CD14-positive monocyte (primary cell): ENCODE measurements around the gene INTS14. TPM values are rescaled to one million over a fixed set of nuclear protein-coding genes. Genes with fewer than 3 reads are reported as not detected.

Source experiments
- DNase-seq, 3 donors: peaks; one replicate each; pipeline ENCODE4 v3.0.0-alpha.2; 2011 to 2022
- H2AFZ ChIP-seq: 2 replicates; pipeline ENCODE4 v1.6.0; 2012; ENCODE audit warnings: mild to moderate bottlenecking, low read depth, low read length, inconsistent platforms; ENCODE audit not compliant: insufficient read depth, poor library complexity, severe bottlenecking
- H3K27ac ChIP-seq, 2 donors: 1 replicate in 1 of 2; 2 replicates in 1 of 2; pipeline ENCODE4 v1.5.1; 2012 to 2013; ENCODE audit warnings: low read length in 2 of 2, control low read depth in 1 of 2, inconsistent platforms in 1 of 2, low read depth in 1 of 2, mild to moderate bottlenecking in 1 of 2
- H3K27me3 ChIP-seq, 2 donors: one replicate each; pipeline versions ENCODE4 v1.6.0 to v1.6.1; 2011 to 2013; ENCODE audit warnings: low read length in 2 of 2; ENCODE audit not compliant: control insufficient read depth in 2 of 2, insufficient read depth in 2 of 2
- H3K36me3 ChIP-seq, 2 donors: replicated peaks in 1 of 2; 1 replicate in 1 of 2; 2 replicates in 1 of 2; pipeline versions ENCODE4 v1.5.1 to v1.6.1; 2012 to 2013; ENCODE audit warnings: low read length in 2 of 2, control low read depth in 1 of 2, inconsistent platforms in 1 of 2, mild to moderate bottlenecking in 1 of 2; ENCODE audit not compliant: insufficient read depth in 2 of 2, control insufficient read depth in 1 of 2
- H3K4me1 ChIP-seq, 2 donors: 1 replicate in 1 of 2; 2 replicates in 1 of 2; pipeline versions ENCODE4 v1.5.1 to v1.6.1; 2012 to 2013; ENCODE audit warnings: low read length in 2 of 2, control low read depth in 1 of 2, inconsistent platforms in 1 of 2, mild to moderate bottlenecking in 1 of 2, moderate library complexity in 1 of 2; ENCODE audit not compliant: insufficient read depth in 2 of 2, control insufficient read depth in 1 of 2
- H3K4me2 ChIP-seq: replicated peaks from 2 replicates; pipeline ENCODE3; 2012; ENCODE audit warnings: low read length, moderate library complexity, mild to moderate bottlenecking; ENCODE audit not compliant: poor library complexity, severe bottlenecking; ENCODE audit errors: extremely low read depth
- H3K4me3 ChIP-seq, 3 experiments: fragments of 200-600 bp in 1 of 3; sonication (generic) in 1 of 3; replicated peaks in 1 of 3; 1 replicate in 2 of 3; 2 replicates in 1 of 3; pipeline ENCODE4 v1.5.1; 2011 to 2013; ENCODE audit warnings: low read length in 3 of 3, mild to moderate bottlenecking in 3 of 3, control low read depth in 2 of 3, low read depth in 2 of 3, inconsistent platforms in 1 of 3, moderate library complexity in 1 of 3
- H3K79me2 ChIP-seq: 2 replicates; pipeline ENCODE4 v1.6.0; 2012; ENCODE audit warnings: mild to moderate bottlenecking, control low read depth, inconsistent platforms, low read length, moderate library complexity; ENCODE audit not compliant: insufficient read depth
- H3K9ac ChIP-seq: 2 replicates; pipeline ENCODE4 v1.6.0; 2017; ENCODE audit warnings: low read length, mild to moderate bottlenecking; ENCODE audit not compliant: insufficient read depth, poor library complexity, severe bottlenecking
- H3K9me3 ChIP-seq, 2 donors: replicated peaks in 1 of 2; 1 replicate in 1 of 2; 2 replicates in 1 of 2; pipeline versions ENCODE4 v1.5.1 to v1.6.1; 2012 to 2013; ENCODE audit warnings: low read length in 2 of 2, control low read depth in 1 of 2; ENCODE audit not compliant: control insufficient read depth in 1 of 2, insufficient read depth in 1 of 2
- H4K20me1 ChIP-seq: 2 replicates; pipeline ENCODE4 v1.6.0; 2012; ENCODE audit warnings: mild to moderate bottlenecking, low read length, control low read depth, moderate library complexity; ENCODE audit not compliant: insufficient read depth
- H3K27ac Mint-ChIP-seq, 7 donors: one replicate each; pipeline ENCODE4 v1.8.0; 2020; ENCODE audit warnings: mild to moderate bottlenecking in 7 of 7, mixed read lengths in 7 of 7, moderate library complexity in 6 of 7, inconsistent platforms in 2 of 7
- H3K27me3 Mint-ChIP-seq, 3 donors: one replicate each; pipeline ENCODE4 v1.8.0; 2021 to 2022; ENCODE audit warnings: low read depth in 3 of 3, mild to moderate bottlenecking in 3 of 3, mixed read lengths in 3 of 3, moderate library complexity in 3 of 3, inconsistent platforms in 1 of 3
- H3K36me3 Mint-ChIP-seq, 2 donors: one replicate each; pipeline ENCODE4 v1.8.0; 2020; ENCODE audit warnings: mixed read lengths in 2 of 2, inconsistent platforms in 1 of 2, mild to moderate bottlenecking in 1 of 2
- H3K4me1 Mint-ChIP-seq: one replicate; pipeline ENCODE4 v1.8.0; 2020; ENCODE audit warnings: mild to moderate bottlenecking, mixed read lengths
- H3K4me3 Mint-ChIP-seq, 2 donors: one replicate each; pipeline ENCODE4 v1.8.0; 2020; ENCODE audit warnings: mild to moderate bottlenecking in 2 of 2, mixed read lengths in 2 of 2, moderate library complexity in 1 of 2
- H3K9me3 Mint-ChIP-seq, 7 donors: one replicate each; pipeline ENCODE4 v1.8.0; 2020 to 2022; ENCODE audit warnings: mixed read lengths in 7 of 7, mild to moderate bottlenecking in 6 of 7, moderate library complexity in 6 of 7, inconsistent platforms in 2 of 7
- WGBS: methylation state at CpG from one replicate; pipeline ENCODE4 v1.1.5; 2013; ENCODE audit warnings: missing lambda C conversion rate; ENCODE audit not compliant: insufficient coverage; 5-methylcytosine and 5-hydroxymethylcytosine counted together
- intact Hi-C, 2 donors: fragments of 100-400 bp; cut with micrococcal nuclease; formaldehyde crosslinking; loops; one replicate each; pipeline versions ENCODE4 v1.15.0 to v1.15.1; 2023
- polyA plus RNA-seq, 3 donors: library from polyadenylated mRNA; depleted of rRNA in 1 of 3; unstranded in 2 of 3; stranded (reverse) in 1 of 3; fragments of 300-500 nt in 2 of 3; fragments of >200 nt in 1 of 3; fragmentation: Illumina TruSeq in 2 of 3; gene quantifications; 1 replicate in 2 of 3; 2 replicates in 1 of 3; pipeline ENCODE4 v1.2.3, GENCODE V29; 2012 to 2021
- TF ChIP-seq, protein P1 (sequence below): fragments of 200-600 bp; IDR thresholded peaks from one replicate; pipeline ENCODE4 v1.8.0; 2022; ENCODE audit warnings: antibody characterized with exemption, mild to moderate bottlenecking

Gene INTS14
- polyA plus RNA-seq, 3 donors, result 10.1 to 20.3 (median 12.0) TPM

DNA sequence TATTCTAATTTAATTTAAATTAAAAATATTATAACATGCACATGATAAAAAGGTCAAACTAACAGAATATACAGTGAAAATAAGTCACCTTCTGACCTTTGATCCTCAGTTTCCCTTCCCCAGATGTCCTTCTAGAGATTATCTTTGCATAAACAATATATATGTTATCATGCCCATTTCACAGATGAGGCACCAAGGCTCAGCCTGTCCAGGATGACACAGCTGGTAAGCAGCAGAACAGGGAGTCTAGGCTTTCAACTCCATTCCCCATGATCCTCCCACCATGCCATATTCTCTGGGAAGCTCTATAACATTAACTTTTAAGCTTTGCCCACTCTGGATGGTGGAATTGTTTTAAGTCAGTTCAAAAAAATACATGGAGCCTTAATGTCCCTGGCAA, 12.2 kb upstream of the INTS14 start:
- Histone ChIP-seq H3K27ac (no peak overlapping the region), H3K79me2 (no peaks in the 10 kb centered on the region), H3K27me3 (no peaks in the 10 kb centered on the region), H3K9me3 (no peaks in the 10 kb centered on the region), H3K4me1 (no peaks in the 10 kb centered on the region), H2AFZ (no peak overlapping the region), H3K4me2 (no peak overlapping the region), H3K36me3 (peaks cover 0 to 15% of the 10 kb centered on the region in 2 donors), H4K20me1 (no peaks in the 10 kb centered on the region), H3K9ac (no peak overlapping the region), H3K4me3 (no peak overlapping the region)
- H3K4me3 Mint-ChIP-seq, result no peak overlapping the region
- H3K36me3 Mint-ChIP-seq, result peaks cover 14 to 25% of the 10 kb centered on the region in 2 donors
- peak overlapping the region in 1 of 7 donors; percentile 65 for H3K27ac Mint-ChIP-seq
- TF ChIP-seq, protein P1, sequence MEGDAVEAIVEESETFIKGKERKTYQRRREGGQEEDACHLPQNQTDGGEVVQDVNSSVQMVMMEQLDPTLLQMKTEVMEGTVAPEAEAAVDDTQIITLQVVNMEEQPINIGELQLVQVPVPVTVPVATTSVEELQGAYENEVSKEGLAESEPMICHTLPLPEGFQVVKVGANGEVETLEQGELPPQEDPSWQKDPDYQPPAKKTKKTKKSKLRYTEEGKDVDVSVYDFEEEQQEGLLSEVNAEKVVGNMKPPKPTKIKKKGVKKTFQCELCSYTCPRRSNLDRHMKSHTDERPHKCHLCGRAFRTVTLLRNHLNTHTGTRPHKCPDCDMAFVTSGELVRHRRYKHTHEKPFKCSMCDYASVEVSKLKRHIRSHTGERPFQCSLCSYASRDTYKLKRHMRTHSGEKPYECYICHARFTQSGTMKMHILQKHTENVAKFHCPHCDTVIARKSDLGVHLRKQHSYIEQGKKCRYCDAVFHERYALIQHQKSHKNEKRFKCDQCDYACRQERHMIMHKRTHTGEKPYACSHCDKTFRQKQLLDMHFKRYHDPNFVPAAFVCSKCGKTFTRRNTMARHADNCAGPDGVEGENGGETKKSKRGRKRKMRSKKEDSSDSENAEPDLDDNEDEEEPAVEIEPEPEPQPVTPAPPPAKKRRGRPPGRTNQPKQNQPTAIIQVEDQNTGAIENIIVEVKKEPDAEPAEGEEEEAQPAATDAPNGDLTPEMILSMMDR, result no peak
- intact Hi-C loops, result no loop called here
- no peaks in the 10 kb centered on the region for H3K9me3 Mint-ChIP-seq
- no peaks in the 10 kb centered on the region for H3K4me1 Mint-ChIP-seq
- DNase-seq, result no peak
- H3K27me3 Mint-ChIP-seq, result no peaks in the 10 kb centered on the region

DNA sequence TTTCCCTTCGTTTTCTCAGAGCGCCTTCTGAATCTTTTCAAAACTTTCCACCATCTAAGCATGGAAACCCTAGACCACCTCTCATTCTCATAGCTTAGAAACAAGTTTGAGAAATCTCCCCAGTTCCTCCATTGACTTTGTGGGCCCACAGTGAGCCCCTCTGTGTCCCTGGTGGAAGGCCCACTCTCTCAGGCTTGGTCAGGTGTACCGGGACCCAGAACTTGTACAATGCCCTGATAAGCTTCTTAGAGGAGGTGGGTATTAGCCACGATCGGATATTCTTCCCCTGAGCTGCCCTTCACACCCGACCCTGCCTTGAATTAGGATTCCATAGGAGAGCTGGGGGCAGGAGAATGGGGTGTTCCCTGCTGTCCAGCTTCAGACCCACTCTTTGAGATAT, 10.7 kb upstream of the INTS14 start, which contains the start of gene SLC24A1:
TSS of gene SLC24A1 (plus strand) at position 301 of the 400 bp plus-strand sequence. CDS start 2,143 bp downstream, outside the sequence.
- Mint-ChIP-seq H3K27me3 (no peaks in the 10 kb centered on the region), H3K4me3 (no peak within 1 kb of the TSS), H3K36me3 (peaks cover 14 to 25% of the 10 kb centered on the region in 2 donors), H3K9me3 (no peaks in the 10 kb centered on the region), H3K4me1 (no peaks in the 10 kb centered on the region), H3K27ac (peak within 1 kb of the TSS in 2 of 7 donors; percentile 20 to 25)
- TF ChIP-seq, protein P1, result no peak
- intact Hi-C loops, result no loop called here
- Histone ChIP-seq H3K9ac (no peak within 1 kb of the TSS), H3K79me2 (no peaks in the 10 kb centered on the region), H3K4me1 (no peaks in the 10 kb centered on the region), H3K4me3 (no peak within 1 kb of the TSS), H3K27me3 (no peaks in the 10 kb centered on the region), H3K27ac (no peak within 1 kb of the TSS), H4K20me1 (no peaks in the 10 kb centered on the region), H3K36me3 (peaks cover 0 to 15% of the 10 kb centered on the region in 2 donors), H3K4me2 (no peak within 1 kb of the TSS), H2AFZ (no peak within 1 kb of the TSS), H3K9me3 (no peaks in the 10 kb centered on the region)
- WGBS, result 100% methylated on average over 5 of the region's 6 CpGs
- DNase-seq, result no peak
